Mesenchymal stem cell (in vitro differentiated cells and primary cell): ENCODE results near the gene HOGA1.
"Not testable (repeated sequence)": the region's sequence is repeated elsewhere in the genome, so short reads cannot be mapped to it uniquely, and the experiment has no call there.

Source experiments
- DNase-seq: peaks from one replicate; pipeline ENCODE4 v3.0.0-alpha.2; 2013
- H2AFZ ChIP-seq: one replicate; pipeline ENCODE4 v1.6.1; 2013; ENCODE audit warnings: low read depth, mild to moderate bottlenecking, control low read depth, inconsistent platforms, low read length, moderate library complexity
- H2AK5ac ChIP-seq: 2 replicates; pipeline ENCODE4 v1.6.1; 2013; ENCODE audit warnings: low read length, moderate library complexity, mild to moderate bottlenecking, inconsistent platforms; ENCODE audit not compliant: severe bottlenecking
- H2BK120ac ChIP-seq: one replicate; pipeline ENCODE4 v1.6.1; 2013; ENCODE audit warnings: low read depth, mild to moderate bottlenecking, inconsistent platforms, low read length, moderate library complexity
- H2BK12ac ChIP-seq, 2 experiments: one replicate each; pipeline ENCODE4 v1.6.1; 2013; ENCODE audit warnings: inconsistent platforms in 2 of 2, low read length in 2 of 2, mild to moderate bottlenecking in 2 of 2, moderate library complexity in 2 of 2, control low read depth in 1 of 2
- H2BK15ac ChIP-seq: one replicate; pipeline ENCODE4 v1.6.1; 2013; ENCODE audit warnings: mild to moderate bottlenecking, low read depth, inconsistent platforms; ENCODE audit not compliant: poor library complexity, severe bottlenecking
- H2BK5ac ChIP-seq: 2 replicates; pipeline ENCODE4 v1.6.1; 2013; ENCODE audit warnings: low read depth, mild to moderate bottlenecking, low read length, control low read depth, inconsistent platforms; ENCODE audit not compliant: poor library complexity, severe bottlenecking
- H3K14ac ChIP-seq, 2 experiments: one replicate each; pipeline ENCODE4 v1.6.1; 2013; ENCODE audit warnings: inconsistent platforms in 2 of 2, low read length in 2 of 2, control low read depth in 1 of 2, mild to moderate bottlenecking in 1 of 2, moderate library complexity in 1 of 2
- H3K18ac ChIP-seq, 2 experiments: one replicate each; pipeline ENCODE4 v1.6.1; 2013; ENCODE audit warnings: inconsistent platforms in 2 of 2, low read length in 2 of 2, control low read depth in 1 of 2, low read depth in 1 of 2, mild to moderate bottlenecking in 1 of 2
- H3K23ac ChIP-seq, 2 experiments: one replicate each; pipeline ENCODE4 v1.6.1; 2013; ENCODE audit warnings: inconsistent platforms in 2 of 2, low read length in 2 of 2, mild to moderate bottlenecking in 2 of 2, moderate library complexity in 2 of 2, control low read depth in 1 of 2
- H3K27ac ChIP-seq: 2 replicates; pipeline ENCODE4 v1.5.1; 2013; ENCODE audit warnings: mild to moderate bottlenecking, moderate library complexity, low read length, control low read depth, inconsistent platforms; ENCODE audit not compliant: poor library complexity, severe bottlenecking
- H3K27me3 ChIP-seq, 2 experiments: 2 replicates each; pipeline versions ENCODE4 v1.6.1 to v1.7.0; 2013; ENCODE audit warnings: low read length in 2 of 2, mild to moderate bottlenecking in 2 of 2, moderate library complexity in 2 of 2, control low read depth in 1 of 2, inconsistent platforms in 1 of 2; ENCODE audit not compliant: control insufficient read depth in 1 of 2, insufficient read depth in 1 of 2
- H3K36me3 ChIP-seq, 2 experiments: 2 replicates each; pipeline versions ENCODE4 v1.6.1 to v1.7.0; 2013; ENCODE audit warnings: low read length in 2 of 2, control low read depth in 1 of 2, inconsistent platforms in 1 of 2, low read depth in 1 of 2, mild to moderate bottlenecking in 1 of 2; ENCODE audit not compliant: insufficient read depth in 2 of 2, control insufficient read depth in 1 of 2
- H3K4ac ChIP-seq, 2 experiments: one replicate each; pipeline ENCODE4 v1.6.1; 2013; ENCODE audit warnings: inconsistent platforms in 2 of 2, low read length in 2 of 2, mild to moderate bottlenecking in 2 of 2, moderate library complexity in 2 of 2, control low read depth in 1 of 2, low read depth in 1 of 2
- H3K4me1 ChIP-seq: 2 replicates; pipeline ENCODE4 v1.6.1; 2013; ENCODE audit warnings: low read depth, low read length, control low read depth; ENCODE audit not compliant: control insufficient read depth, insufficient read depth
- H3K4me2 ChIP-seq: 2 replicates; pipeline ENCODE4 v1.6.1; 2013; ENCODE audit warnings: low read length, mild to moderate bottlenecking, inconsistent platforms; ENCODE audit not compliant: poor library complexity, severe bottlenecking
- H3K4me3 ChIP-seq, 2 experiments: 2 replicates each; pipeline versions ENCODE4 v1.5.1 to v1.7.0; 2013; ENCODE audit warnings: low read length in 2 of 2, mild to moderate bottlenecking in 2 of 2, control low read depth in 1 of 2, low read depth in 1 of 2; ENCODE audit not compliant: insufficient read depth in 1 of 2
- H3K79me1 ChIP-seq: replicated peaks from 2 replicates; pipeline ENCODE4 v1.6.1; 2013; ENCODE audit warnings: mild to moderate bottlenecking, control low read depth, low read length, inconsistent platforms; ENCODE audit not compliant: poor library complexity, severe bottlenecking
- H3K9ac ChIP-seq: 2 replicates; pipeline ENCODE4 v1.7.0; 2013; ENCODE audit warnings: mild to moderate bottlenecking, low read length, moderate library complexity
- H3K9me3 ChIP-seq: 2 replicates; pipeline ENCODE4 v1.7.0; 2013; ENCODE audit warnings: mild to moderate bottlenecking, low read length; ENCODE audit not compliant: control insufficient read depth
- H4K8ac ChIP-seq: one replicate; pipeline ENCODE4 v1.6.1; 2013; ENCODE audit warnings: inconsistent platforms, mild to moderate bottlenecking, low read length, moderate library complexity
- H4K91ac ChIP-seq: one replicate; pipeline ENCODE4 v1.6.1; 2013; ENCODE audit warnings: mild to moderate bottlenecking, low read length, inconsistent platforms
- WGBS: methylation state at CpG from one replicate; pipeline ENCODE4 v1.1.7; 2013; ENCODE audit warnings: mixed read lengths; 5-methylcytosine and 5-hydroxymethylcytosine counted together

The HOGA1 gene

DNA sequence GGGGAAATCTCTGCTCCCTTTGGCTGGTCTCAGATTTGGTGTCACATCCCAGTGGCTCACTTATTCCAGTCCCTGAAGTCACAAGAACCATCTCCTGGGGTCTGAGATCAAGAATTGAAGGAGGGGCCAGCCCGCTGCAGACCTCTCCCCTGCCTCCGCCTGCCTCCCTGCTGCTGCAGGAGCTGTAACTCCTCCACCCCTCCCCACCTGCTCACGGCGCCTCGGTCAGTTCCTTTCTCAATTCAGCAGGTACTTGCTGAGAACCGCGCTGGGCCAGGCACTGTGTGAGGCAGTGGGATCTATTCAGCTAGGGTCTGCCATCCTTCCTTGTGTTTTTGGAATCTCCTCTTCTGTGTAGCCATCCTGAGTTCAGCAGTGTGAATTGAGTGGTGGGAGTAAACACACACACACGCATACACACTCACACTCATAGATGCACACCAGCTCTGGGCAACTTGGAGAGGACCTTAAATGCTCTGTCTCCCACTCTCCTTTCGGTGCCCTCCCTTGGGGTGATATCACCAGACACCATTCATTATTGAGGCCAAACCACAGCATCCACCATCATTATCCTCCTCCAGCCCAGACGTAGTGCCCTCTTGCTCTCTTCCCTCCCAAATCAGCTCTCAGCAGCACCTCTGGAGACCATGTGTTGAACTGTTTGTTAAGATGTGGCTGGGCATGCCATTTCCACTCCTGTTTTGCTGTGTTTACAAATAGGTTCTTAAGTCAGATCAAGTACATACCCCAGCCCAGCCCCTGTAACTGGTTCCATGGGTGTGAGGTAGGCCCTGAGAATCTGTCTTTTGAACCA lies 33.6 kb upstream of the HOGA1 start:
- no peaks in the 10 kb centered on the region for H3K9me3 ChIP-seq
- peak overlapping the region; percentile 61 for H3K9ac ChIP-seq
- H3K4ac ChIP-seq, result peak overlapping the region; percentile 7 to 96
- H2AFZ ChIP-seq, result no peak overlapping the region
- peak overlapping the region; percentile 5 to 11 for H3K23ac ChIP-seq
- peak overlapping the region; percentile 63 to 84 for H3K18ac ChIP-seq
- 59% methylated on average over 8 of the region's 10 CpGs for WGBS
- H3K27ac ChIP-seq, result peak overlapping the region; percentile 22
- H3K4me3 ChIP-seq, result no peak overlapping the region
- peak overlapping the region; percentile 74 for H2BK120ac ChIP-seq
- peaks cover 0 to 38% of the 10 kb centered on the region in 2 experiments for H3K36me3 ChIP-seq
- H2BK12ac ChIP-seq, result peak overlapping the region; percentile 90 to 97
- H4K91ac ChIP-seq, result peak overlapping the region; percentile 77
- H2BK15ac ChIP-seq, result no peak overlapping the region
- H2BK5ac ChIP-seq, result no peak overlapping the region
- no peaks in the 10 kb centered on the region for H3K27me3 ChIP-seq
- peaks cover 34% of the 10 kb centered on the region for H3K4me1 ChIP-seq
- peaks cover 25% of the 10 kb centered on the region for H3K79me1 ChIP-seq
- no peak overlapping the region for H3K4me2 ChIP-seq
- peak overlapping the region; percentile 99 for H4K8ac ChIP-seq
- H2AK5ac ChIP-seq, result no peak overlapping the region
- H3K14ac ChIP-seq, result peak overlapping the region in 1 of 2 experiments; percentile 5
- DNase-seq, result no peak

- Histone ChIP-seq H3K4ac (no peak overlapping the region), H3K4me2 (no peak overlapping the region), H2AK5ac (no peak overlapping the region), H3K27ac (no peak overlapping the region), H2BK5ac (no peak overlapping the region), H3K18ac (no peak overlapping the region), H2BK15ac (peak overlapping the region; percentile 50), H2AFZ (no peak overlapping the region), H2BK120ac (no peak overlapping the region), H3K4me3 (no peak overlapping the region), H4K8ac (no peak overlapping the region), H3K9me3 (no peaks in the 10 kb centered on the region), H3K9ac (no peak overlapping the region), H3K23ac (no peak overlapping the region), H3K14ac (no peak overlapping the region), H4K91ac (no peak overlapping the region), H3K79me1 (peaks cover 23% of the 10 kb centered on the region), H3K4me1 (peaks cover 34% of the 10 kb centered on the region), H3K36me3 (peaks cover 0 to 38% of the 10 kb centered on the region in 2 experiments), H2BK12ac (no peak overlapping the region), H3K27me3 (no peaks in the 10 kb centered on the region)
- DNase-seq, result no peak
- WGBS, result 98% methylated on average over 6 of the region's 6 CpGs
Measured at GRCh38 chr10:97551271-97551670, 32.9 kb upstream of the HOGA1 start.

DNA sequence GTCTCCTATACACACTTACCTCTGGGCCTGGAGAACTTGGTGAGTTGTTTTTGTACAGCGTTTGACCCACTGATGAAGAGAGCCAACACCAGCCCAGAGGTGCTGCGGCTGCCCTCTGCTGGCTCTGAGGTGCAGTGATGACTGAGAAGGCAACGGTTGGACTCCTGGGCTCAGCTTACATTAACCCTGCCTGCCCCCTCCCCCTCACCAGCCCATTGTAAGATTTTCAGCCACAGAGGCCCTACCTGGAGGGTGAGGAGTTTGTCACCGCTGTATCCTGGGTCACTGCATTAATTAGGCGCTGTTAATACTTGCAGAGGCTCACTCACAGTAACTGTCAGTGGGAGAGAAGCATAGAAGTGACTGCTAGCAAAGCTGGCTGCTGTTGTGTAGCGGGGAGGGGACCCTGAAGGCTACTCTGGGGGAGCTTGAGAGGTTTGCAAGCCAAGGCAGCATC lies 30.6 kb upstream of the HOGA1 start:
- no peaks in the 10 kb centered on the region for H3K9me3 ChIP-seq
- no peak overlapping the region for H3K4me3 ChIP-seq
- H2BK5ac ChIP-seq, result no peak overlapping the region
- peak; percentile 77 for DNase-seq
- H3K4me1 ChIP-seq, result peaks cover 24% of the 10 kb centered on the region
- peak overlapping the region in 1 of 2 experiments; percentile 3 for H2BK12ac ChIP-seq
- no peaks in the 10 kb centered on the region for H3K27me3 ChIP-seq
- no peak overlapping the region for H3K14ac ChIP-seq
- H2AFZ ChIP-seq, result no peak overlapping the region
- peak overlapping the region; percentile 48 for H3K9ac ChIP-seq
- H2BK120ac ChIP-seq, result no peak overlapping the region
- 22% methylated on average over 5 of the region's 6 CpGs for WGBS
- no peak overlapping the region for H3K23ac ChIP-seq
- peaks cover 15% of the 10 kb centered on the region for H3K79me1 ChIP-seq
- peaks cover 0 to 33% of the 10 kb centered on the region in 2 experiments for H3K36me3 ChIP-seq
- no peak overlapping the region for H3K4me2 ChIP-seq
- H3K27ac ChIP-seq, result no peak overlapping the region
- peak overlapping the region; percentile 66 for H2AK5ac ChIP-seq
- no peak overlapping the region for H3K18ac ChIP-seq
- H2BK15ac ChIP-seq, result no peak overlapping the region
- H4K91ac ChIP-seq, result no peak overlapping the region
- no peak overlapping the region for H4K8ac ChIP-seq
- H3K4ac ChIP-seq, result peak overlapping the region in 1 of 2 experiments; percentile 12

DNA sequence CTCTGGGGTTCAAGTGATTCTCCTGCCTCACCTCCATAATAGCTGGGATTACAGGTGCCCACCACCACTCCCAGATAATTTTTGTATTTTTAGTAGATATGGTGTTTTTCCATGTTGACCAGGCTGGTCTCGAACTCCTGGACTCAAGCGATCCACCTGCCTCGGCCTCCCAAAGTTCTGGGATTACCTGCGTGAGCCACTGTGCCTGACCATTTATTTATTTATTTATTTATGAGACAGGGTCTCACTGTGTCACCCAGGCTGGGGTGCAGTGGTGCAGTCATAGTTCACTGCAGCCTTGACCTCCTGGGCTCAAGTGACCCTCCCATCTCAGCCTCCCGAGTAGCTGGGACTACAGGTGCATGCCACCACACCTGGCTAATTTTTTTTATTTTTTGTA lies 29.9 kb upstream of the HOGA1 start:
- H3K9me3 ChIP-seq, H3K27me3 ChIP-seq, H3K4me2 ChIP-seq, H3K4ac ChIP-seq, H4K8ac ChIP-seq, H2BK5ac ChIP-seq, H2AK5ac ChIP-seq, H2AFZ ChIP-seq, H2BK15ac ChIP-seq, DNase-seq, H4K91ac ChIP-seq, H3K27ac ChIP-seq, H2BK120ac ChIP-seq, H3K18ac ChIP-seq, H3K23ac ChIP-seq, H3K14ac ChIP-seq, H3K9ac ChIP-seq, H2BK12ac ChIP-seq, H3K4me3 ChIP-seq: not testable (repeated sequence)
- H3K79me1 ChIP-seq, result peaks cover 12% of the 10 kb centered on the region
- 100% methylated on average over 5 of the region's 5 CpGs for WGBS
- H3K36me3 ChIP-seq, result peaks cover 0 to 29% of the 10 kb centered on the region in 2 experiments
- peaks cover 20% of the 10 kb centered on the region for H3K4me1 ChIP-seq
